T-helper 2 cell (primary cell): ENCODE data around the gene EXOC6B.

Experiments
- DNase-seq, 5 experiments: peaks; one replicate each; pipeline versions ENCODE4 v3.0.0 to v3.0.0-alpha.2; 2012 to 2022

EXOC6B gene

GRCh38 chr2:72142570-72143440 lies 683.0 kb downstream of the EXOC6B start:
- DNase-seq, result no peak

DNA sequence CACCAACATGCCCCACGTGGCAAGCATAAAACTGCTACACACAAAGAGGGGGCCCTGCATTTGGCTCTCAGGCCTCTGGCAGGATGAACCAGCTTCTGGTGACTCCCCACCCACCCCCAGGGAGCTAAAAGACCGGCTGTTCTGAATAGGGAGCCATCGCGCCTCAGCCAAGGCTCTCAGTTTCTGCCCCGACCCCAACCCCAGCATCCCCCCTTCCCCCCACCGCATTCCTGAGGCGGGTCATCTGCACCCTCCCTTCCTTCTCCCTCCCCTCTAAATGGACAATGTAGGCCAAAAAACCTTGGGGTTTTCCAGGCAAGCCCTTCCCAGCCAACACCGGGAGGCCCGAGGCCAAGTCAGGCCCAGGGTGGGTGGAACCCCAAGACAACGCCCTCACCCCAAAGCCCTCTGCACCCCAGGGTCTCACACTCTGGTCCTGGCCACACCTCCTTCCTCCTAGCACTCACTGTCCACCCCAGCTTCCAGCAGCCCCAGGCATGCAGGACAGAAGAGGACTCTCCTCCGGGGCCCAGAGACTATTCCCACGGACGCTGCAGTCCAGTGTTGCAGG lies 683.9 kb downstream of the EXOC6B start:
- no peak for DNase-seq

DNA sequence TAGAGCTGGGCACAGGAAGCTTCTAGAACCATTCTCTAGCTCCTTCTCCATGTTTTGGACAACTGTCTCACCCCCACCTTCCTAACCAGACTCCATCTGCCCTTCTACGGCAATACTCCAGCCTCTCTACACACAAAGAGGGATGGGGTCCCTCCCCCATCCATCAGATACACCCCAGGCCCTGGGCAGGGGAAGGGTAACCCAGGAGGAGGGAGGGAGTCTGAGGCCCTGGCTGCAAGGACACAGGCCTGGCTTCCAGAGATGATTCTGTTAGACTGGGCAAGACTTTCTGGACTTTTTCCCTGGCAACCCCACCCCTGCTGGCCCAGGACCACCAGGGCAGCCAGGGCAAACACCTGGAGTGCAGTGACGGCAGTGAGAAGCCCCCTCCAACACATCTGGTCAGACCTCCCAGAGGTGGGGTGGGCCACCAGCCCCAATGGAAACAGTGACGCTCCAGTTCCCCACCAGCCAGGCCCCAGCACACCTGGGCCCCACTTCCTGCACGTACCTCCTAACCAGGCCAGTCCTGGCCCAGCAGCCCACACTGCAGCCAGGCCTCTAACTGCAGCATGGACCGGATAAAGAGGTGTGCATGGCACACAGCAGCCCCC lies 684.7 kb downstream of the EXOC6B start:
- DNase-seq, result no peak

DNA sequence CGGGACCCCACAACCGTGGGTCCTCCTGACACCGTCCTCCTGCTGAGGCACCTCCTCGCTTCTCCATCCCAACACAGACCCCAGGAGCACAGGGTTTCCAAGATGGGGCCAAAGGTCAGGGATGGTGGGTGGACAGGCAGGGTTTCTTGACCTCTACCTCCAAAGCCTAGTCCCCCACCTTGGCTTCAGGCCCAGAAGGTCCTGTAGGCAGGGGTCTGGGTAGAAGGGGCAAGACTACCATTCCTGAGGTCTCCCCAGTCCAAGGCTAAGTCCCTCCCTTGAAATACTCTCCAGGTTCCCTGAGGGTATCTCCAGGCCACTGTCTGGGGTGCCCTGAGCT lies 685.2 kb downstream of the EXOC6B start:
- DNase-seq, result no peak

DNA sequence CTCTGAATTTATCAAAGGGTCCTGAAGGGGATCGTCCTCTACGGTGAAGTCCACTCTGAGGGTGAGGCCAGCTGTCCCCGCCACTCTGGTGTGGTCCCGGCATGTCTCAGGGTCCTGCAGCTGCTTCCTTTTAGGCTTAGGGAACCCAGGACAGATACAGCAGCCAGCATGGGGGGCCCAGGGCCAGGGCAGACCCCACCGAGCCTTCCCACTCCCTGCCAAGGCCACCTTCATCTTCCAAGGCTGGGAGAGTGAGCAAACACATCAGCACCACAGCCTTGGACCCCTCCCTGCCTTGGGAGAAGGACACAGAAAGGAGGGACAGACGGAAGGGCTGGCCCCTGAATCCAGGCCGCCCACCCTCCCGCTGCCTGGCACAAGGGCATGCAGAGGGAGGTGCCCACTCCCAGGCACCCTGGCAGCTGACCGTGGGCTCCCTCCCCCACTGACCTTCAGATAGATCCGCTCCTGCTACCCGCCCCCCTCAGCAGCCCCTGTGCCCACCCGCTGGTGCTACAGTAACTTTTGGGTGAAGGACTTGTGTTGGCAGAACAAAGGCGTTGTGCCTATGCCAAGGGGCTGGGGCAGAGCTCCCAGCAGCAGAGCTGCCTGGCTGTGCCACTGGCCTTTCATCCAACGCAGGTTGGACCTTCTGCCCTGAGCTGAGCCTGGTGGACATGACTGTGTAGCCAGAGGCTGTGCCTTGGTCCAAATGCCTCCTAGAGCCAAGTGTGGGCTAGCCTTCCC lies 685.8 kb downstream of the EXOC6B start:
- no peak for DNase-seq

GRCh38 chr2:72139471-72139873 lies 686.4 kb downstream of the EXOC6B start:
- DNase-seq, result no peak

DNA sequence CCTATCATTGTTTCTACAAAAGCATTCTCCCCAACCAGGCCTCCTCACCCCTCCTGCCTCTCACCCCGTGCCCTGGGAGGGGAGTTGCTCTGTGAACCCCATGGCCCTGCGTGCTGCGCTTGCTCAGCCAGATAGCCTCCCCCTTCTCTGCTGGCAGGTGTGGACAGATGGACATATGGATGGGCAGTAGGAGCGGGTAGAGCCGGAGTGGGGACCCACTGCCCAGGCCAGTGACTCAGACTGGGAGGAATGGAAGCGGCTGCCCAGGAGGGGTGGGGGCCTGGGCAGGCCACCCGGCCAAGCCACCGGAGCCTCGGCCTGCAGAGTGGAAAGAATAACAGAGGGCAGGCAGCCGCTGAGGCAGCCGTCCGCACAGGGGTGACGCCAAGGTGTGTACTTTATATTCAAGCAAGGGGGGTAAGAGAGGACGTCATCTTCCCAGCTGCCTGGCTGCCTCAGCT lies 686.9 kb downstream of the EXOC6B start:
- DNase-seq, result no peak

DNA sequence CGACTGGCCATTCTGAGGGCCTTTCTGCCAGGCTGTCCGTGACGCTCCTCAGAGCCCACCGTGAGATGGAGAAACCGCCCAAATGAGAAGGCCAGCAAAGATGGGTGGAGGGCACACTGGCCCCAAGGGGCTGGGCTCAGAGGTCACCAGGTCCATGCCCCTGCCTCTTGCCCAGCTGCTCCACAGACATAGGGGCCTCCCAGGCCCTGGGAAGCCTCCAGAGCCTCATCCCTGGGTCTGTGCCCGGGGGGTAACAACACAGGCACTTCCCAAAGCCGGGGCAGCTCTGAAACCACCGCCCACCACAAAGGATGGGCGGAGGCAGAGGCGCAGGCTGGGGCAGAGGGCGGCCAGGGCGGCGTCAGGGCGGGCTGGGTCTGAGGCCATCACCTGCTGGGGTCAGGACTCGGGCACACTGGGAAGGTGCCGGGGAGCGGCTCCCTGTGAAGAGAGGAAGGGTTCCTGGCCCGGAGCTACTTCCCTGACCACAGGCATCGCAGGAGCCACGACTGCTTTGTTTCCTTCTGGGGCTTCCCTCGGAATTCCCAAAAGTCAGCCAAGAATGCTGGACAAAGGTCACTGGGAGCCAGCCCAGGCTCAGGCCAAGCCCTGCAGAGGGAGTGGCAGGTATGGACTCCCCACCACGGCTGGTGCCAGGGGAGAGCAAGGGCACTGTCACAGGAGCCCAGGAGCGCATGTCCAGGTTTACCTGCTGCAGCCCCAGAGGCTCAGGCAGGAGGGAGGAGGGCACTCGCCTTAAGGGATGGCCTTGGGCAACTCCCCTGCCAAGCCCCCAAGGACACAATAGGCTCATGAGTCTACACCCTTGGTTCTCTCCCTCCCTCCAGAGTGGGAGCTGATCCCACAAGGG lies 687.6 kb downstream of the EXOC6B start:
- DNase-seq, result no peak

DNA sequence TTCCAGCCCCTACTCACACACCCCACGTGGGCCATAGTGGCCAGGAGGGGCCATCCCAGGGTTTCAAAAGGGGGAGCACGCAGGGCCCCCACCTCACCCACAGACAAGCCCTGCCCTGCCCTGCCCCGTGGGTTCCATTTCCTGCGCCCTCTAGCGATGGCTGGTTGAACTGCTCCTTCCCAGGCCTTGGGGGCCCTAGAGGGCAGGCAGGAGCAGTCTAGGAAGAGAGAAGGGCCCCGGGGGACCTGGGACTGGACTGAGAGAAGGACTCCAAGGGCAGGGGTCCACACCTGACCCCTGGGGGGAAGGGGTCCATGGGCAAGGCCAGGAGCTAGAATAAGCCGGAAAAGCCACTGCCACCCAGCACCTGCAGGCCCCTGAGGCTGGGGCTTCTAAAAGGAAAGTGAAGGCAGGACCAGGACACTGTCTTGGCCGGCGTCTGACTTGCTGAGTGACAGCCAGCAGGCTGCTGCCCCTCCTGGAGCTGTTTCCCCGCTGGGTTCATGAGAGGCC lies 688.3 kb downstream of the EXOC6B start:
- DNase-seq, result peak in 3 of 5 experiments; percentile 28 to 55 (median 30)

DNA sequence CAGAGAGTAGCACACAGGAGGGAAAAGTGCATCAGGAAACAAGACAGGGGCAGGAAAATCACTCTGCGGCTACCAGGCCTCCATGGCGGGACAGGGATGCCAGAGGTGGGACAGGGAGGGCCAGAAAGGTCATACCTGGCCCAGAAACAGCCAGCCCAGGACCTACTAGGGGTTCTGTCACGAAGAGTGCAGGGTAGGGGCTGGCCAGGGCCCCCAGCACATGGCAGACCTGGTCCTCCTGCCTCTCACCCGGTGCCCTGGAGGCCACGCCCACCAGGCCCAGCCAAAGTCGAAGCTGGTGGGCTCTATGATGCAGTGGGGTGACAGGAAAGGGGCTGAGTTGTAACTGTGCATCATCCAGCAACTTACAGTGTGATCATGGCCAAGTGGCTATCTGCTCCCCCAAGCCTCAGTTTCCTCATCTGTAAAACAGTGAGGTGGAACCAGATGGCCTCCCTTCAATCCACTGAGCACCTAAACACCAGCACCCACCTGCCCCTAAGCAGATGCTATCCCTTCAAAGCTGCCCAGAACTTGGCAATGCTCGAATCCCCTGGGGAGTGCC lies 688.8 kb downstream of the EXOC6B start:
- no peak for DNase-seq

DNA sequence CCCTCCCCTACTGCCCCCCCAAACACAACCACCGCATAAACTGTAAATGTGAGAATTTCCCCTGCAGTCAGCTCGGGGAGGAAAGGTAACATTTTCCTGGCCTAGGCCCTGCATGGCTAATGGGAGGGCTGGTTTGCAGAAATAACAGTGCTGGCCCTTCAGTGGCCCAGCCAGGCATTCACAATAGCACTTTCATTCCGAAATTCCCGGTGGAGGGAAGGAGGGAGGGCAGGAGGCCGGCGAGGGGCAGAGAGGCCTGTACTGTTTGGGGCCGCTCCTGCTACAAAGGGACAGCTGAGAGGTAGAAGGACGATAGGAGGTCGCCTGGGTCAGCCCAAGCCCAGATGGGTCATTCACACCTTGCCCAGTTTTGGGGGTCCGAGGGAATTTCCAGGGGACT lies 689.5 kb downstream of the EXOC6B start:
- no peak for DNase-seq

DNA sequence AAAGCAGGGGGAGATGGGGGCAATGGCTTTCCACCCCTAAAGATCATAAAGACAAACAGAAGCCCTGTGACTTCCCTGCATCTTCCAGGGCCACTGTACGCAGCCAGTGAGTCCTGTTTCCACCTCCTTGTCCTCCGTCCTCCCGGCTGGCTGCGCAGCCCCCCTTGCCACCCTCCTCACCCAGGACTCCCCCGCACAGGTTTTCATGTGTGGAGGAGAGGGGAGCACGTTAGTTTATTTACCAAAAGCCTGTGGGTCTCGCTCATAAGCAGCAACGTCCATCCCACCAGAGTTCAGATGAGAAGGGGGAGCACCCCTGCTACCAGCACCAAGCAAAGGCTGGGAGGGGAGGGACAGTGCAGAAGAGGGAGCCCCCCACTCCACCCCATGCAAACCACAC lies 689.9 kb downstream of the EXOC6B start:
- no peak for DNase-seq

- DNase-seq, result no peak
Observed at GRCh38 chr2:72134997-72135800, 690.6 kb downstream of the EXOC6B start.

- DNase-seq, result no peak
Observed at GRCh38 chr2:72134408-72134996, 691.3 kb downstream of the EXOC6B start.

- no peak for DNase-seq
Observed at GRCh38 chr2:72133721-72134407, 692.0 kb downstream of the EXOC6B start.

DNA sequence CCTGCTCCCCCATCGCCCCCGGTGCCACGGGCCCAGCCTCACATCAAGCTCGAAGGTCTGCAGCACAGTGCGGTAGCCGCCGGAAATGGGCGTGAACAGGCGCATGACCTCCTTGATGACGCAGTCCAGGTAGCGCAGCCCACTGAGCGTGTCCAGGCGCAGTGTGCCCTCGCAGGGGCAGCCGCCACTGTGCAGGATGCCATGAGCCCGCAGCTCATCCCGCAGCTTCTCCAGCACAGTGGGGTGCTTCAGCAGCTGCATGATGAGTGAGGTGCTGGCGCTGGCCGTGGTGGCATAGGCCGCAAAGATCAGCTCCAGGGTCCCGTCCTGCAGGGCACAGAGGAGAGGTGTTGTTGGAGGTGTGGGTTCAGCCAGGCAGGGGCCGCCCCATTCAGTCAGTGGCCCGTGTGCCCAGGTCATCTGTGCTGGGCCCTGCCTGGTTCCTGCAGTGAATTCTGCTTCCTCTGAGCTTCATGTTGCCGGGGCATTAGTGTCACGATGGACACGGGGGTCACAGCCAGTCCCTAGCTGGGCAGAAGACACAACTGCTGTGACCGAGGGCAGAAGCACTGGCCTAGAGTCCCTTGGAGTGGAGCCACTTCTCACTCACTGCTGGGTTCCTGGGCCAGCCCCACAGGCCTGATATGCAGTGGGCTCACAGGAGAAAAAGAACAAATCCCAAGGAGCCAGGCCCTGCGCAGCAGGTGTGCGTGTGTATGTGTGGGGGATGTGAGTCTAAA lies 692.7 kb downstream of the EXOC6B start:
- no peak for DNase-seq

GRCh38 chr2:72131916-72132841 lies 693.7 kb downstream of the EXOC6B start:
- no peak for DNase-seq

DNA sequence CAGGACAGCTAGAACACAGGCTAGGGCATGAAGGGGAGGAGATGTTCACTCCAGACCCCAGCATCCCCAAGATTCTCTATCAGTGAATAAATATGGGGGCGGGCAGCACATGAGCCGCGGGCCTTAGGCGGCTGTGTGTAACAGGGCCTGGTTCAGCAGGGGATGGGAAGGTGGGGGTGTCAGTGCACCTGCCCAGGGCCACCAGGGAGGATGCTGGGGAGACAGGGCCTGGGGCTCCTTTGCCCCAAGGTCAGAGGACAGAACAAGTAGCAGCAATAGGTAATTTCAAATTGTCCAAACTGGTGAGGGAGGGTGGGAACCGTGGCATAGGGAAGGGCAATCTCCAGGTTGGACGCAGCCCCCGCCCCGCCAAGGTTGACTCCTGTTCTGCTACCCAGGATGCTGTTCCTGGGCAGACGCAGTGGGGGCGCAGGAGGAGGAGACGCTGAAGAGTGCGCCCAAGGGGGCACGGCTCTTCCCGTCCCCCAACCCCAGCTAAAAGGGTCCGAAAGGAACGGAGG lies 694.4 kb downstream of the EXOC6B start:
- no peak for DNase-seq
